ENCODE measurements around the gene TRPM2.

TRPM2 gene

GRCh38 chr21:44485796-44486195 lies 132.4 kb downstream of the TRPM2 start:
- POLR2A ChIA-PET, result no interaction called here
- H3K4me3 ChIP-seq (ENCODE audit: low read depth, low read length), result no peak overlapping the region
- TF ChIP-seq CTCF (IDR thresholded peaks at IDR 0.05; ENCODE audit: insufficient read depth, low read length, missing control alignments), result no peak
- CTCF ChIA-PET, result no interaction called here
- no peak for DNase-seq (ENCODE audit: low read depth, low spot score)

DNA sequence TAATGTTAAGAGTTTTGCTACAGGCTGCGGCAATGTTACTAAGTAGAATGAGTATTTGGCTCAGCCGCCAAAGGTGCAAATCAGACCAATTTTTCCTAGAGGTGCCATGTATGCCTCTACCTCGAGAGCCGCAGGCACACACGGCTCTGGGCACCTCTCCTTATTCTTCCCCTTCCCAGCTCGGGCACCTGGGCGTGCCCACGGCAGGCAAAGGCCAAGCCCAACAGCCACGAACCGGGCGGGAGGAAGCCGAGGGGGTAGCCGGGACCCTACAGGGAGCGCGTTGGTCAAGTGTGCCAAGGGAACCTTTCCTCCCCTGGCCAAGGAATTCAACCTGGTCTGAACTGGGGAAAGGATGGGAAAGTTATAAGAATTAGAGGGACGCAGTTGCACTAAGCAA lies 132.9 kb downstream of the TRPM2 start:
- TF ChIP-seq CTCF (IDR thresholded peaks at IDR 0.05; ENCODE audit: insufficient read depth, low read length, missing control alignments), result no peak
- no peak overlapping the region for H3K4me3 ChIP-seq (ENCODE audit: low read depth, low read length)
- CTCF ChIA-PET, result no interaction called here
- no peak for DNase-seq (ENCODE audit: low read depth, low spot score)
- POLR2A ChIA-PET, result no interaction called here

DNA sequence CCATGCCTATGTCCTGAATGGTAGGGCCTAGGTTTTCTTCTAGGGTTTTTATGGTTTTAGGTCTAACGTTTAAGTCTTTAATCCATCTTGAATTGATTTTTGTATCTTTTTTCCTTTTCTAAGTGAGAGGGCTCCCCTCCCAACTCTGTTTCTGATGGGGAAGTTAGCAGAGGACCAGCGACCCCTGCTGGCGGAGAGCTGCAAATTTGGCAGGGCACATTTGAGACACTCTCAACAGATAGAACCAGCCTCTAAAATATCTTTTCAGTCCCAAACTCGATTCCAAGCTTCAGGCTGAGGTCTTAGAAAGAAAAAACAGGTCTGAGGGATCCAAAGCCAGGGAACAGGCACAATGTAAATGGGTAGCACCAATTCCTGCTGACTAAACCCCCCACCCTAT lies 134.4 kb downstream of the TRPM2 start:
- ChIA-PET POLR2A (no interaction called here), CTCF (no interaction called here)
- DNase-seq (ENCODE audit: low read depth, low spot score), result no peak
- H3K4me3 ChIP-seq (ENCODE audit: low read depth, low read length), result no peak overlapping the region
- peak; percentile 34 for TF ChIP-seq CTCF (IDR thresholded peaks at IDR 0.05; ENCODE audit: insufficient read depth, low read length, missing control alignments)

- H3K4me3 ChIP-seq (ENCODE audit: low read depth, low read length), result no peak overlapping the region
- no peak for TF ChIP-seq CTCF (IDR thresholded peaks at IDR 0.05; ENCODE audit: insufficient read depth, low read length, missing control alignments)
- ChIA-PET POLR2A (no interaction called here), CTCF (interaction anchor here (0.9 to 2.4 kb wide), 2 partner anchors 10 to 21 kb away, joined by 3 to 12 read pairs; no protein-coding TSS in a partner anchor)
- DNase-seq (ENCODE audit: low read depth, low spot score), result no peak
Measured at GRCh38 chr21:44489962-44490361, 136.5 kb downstream of the TRPM2 start.

GRCh38 chr21:44490405-44490804 lies 137.0 kb downstream of the TRPM2 start:
- DNase-seq (ENCODE audit: low read depth, low spot score), result no peak
- POLR2A ChIA-PET, result no interaction called here
- CTCF ChIA-PET, result interaction anchor here (0.9 to 2.4 kb wide), 4 partner anchors 10 to 303 kb away, joined by 3 to 12 read pairs (median 3); no protein-coding TSS in a partner anchor
- no peak for TF ChIP-seq CTCF (IDR thresholded peaks at IDR 0.05; ENCODE audit: insufficient read depth, low read length, missing control alignments)
- no peak overlapping the region for H3K4me3 ChIP-seq (ENCODE audit: low read depth, low read length)

GRCh38 chr21:44490816-44491215 lies 137.4 kb downstream of the TRPM2 start:
- POLR2A ChIA-PET, result no interaction called here
- H3K4me3 ChIP-seq (ENCODE audit: low read depth, low read length), result no peak overlapping the region
- CTCF ChIA-PET, result interaction anchor here (0.9 to 2.4 kb wide), 4 partner anchors 11 to 302 kb away, joined by 3 to 12 read pairs (median 3); no protein-coding TSS in a partner anchor
- no peak for TF ChIP-seq CTCF (IDR thresholded peaks at IDR 0.05; ENCODE audit: insufficient read depth, low read length, missing control alignments)
- no peak for DNase-seq (ENCODE audit: low read depth, low spot score)

All from AG04449 (cell line).